Articular chondrocyte of knee joint (primary cell): ENCODE results near the gene HYCC1. TPM values are rescaled to one million over a fixed set of nuclear protein-coding genes. Genes with fewer than 3 reads are reported as not detected.

Source experiments
- total RNA-seq: library from RNA; depleted of rRNA; stranded (reverse); fragments of >200 nt; gene quantifications from 2 replicates; pipeline ENCODE4 v1.2.3, GENCODE V29; 2012

Gene HYCC1
- 85.2 and 101 TPM in 2 replicates for total RNA-seq

DNA sequence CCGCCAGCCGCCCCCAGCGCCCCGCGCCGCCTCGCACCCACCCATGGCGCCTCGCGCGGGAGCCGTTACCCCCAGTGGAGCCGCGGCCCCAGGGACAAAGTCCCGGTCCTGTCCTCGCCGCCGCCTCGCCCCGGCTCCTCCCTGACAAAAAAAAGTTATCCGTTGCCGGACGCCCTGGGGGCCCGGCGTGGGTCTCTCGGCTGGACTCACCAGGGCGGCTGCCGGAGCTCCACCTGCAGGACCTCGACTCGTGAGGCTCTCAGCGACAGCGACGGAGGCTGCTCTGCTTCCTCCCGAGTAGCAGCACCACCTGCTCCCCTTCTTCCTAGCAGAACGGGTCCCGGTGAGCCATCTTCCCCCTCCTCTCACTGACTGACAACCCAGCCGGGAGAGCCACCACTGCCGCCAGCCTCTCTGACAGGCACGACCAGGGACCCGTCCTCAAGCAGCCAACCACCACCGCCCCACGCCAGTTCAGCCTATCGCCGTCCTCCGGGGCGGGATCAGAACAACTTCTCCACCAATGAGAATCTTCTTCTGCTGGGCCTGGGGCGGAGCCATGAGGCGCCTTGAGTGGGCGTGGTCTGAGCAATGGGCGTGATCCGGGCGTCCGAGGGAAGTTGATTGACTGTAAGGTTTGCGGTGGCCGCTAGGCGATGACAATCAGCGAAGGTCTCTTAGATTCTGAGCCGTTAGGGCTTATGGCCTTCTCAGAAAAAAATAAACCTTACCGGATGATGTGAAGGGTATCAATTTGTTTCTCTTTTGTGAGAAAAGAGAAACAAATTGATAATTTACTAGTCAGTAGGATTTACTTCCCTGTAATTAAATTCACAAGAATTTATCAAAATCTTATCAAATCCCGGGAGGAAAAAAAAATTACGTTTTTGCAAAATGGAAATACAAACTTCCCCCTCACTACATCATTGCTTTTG lies at the start of gene HYCC1:
Gene HYCC1 (minus strand): TSS at position 416 of the 935 bp plus-strand sequence. CDS start 23,019 bp downstream, outside the sequence.

Other genes with a start within 250 kb of the HYCC1 start
- gene TOMM7, start 191.3 kb downstream of the HYCC1 start, total RNA-seq = 142 and 161 TPM in 2 replicates
- 49.2 and 49.9 TPM in 2 replicates for gene KLHL7, start 91.7 kb upstream of the HYCC1 start, total RNA-seq
- gene NUP42, start 167.9 kb upstream of the HYCC1 start, total RNA-seq = 28.0 and 37.2 TPM in 2 replicates
- gene GPNMB, start 232.6 kb upstream of the HYCC1 start, total RNA-seq = 190 and 218 TPM in 2 replicates